Ectodermal cell (in vitro differentiated cells): ENCODE results near the gene GUCY1A1.

Experiments used
- H3K27ac ChIP-seq: 2 replicates; pipeline ENCODE4 v1.7.0; 2013; ENCODE audit warnings: mild to moderate bottlenecking, low read depth, low read length; ENCODE audit not compliant: insufficient read depth, poor library complexity, severe bottlenecking
- H3K27me3 ChIP-seq: 2 replicates; pipeline ENCODE4 v1.7.0; 2013; ENCODE audit warnings: mild to moderate bottlenecking, low read length; ENCODE audit not compliant: insufficient read depth, control insufficient read depth, poor library complexity, severe bottlenecking
- H3K36me3 ChIP-seq: one replicate; pipeline ENCODE4 v1.7.0; 2013; ENCODE audit warnings: low read length; ENCODE audit not compliant: control insufficient read depth, insufficient read depth
- H3K4me1 ChIP-seq: one replicate; pipeline ENCODE4 v1.7.0; 2013; ENCODE audit warnings: low read length; ENCODE audit not compliant: control insufficient read depth, insufficient read depth
- H3K4me3 ChIP-seq: 2 replicates; pipeline ENCODE4 v1.7.0; 2013; ENCODE audit warnings: low read depth, low read length, control low read depth; ENCODE audit not compliant: insufficient read depth
- H3K9me3 ChIP-seq: 2 replicates; pipeline ENCODE4 v1.7.0; 2013; ENCODE audit warnings: mild to moderate bottlenecking, low read length, moderate library complexity; ENCODE audit not compliant: control insufficient read depth
- WGBS, 2 experiments: methylation state at CpG; one replicate each; pipeline ENCODE4 v1.1.7; 2013; ENCODE audit warnings: missing lambda C conversion rate in 2 of 2; 5-methylcytosine and 5-hydroxymethylcytosine counted together

GUCY1A1 gene

GRCh38 chr4:155734065-155734464 lies 67.4 kb downstream of the GUCY1A1 start:
- Histone ChIP-seq H3K4me1 (no peaks in the 10 kb centered on the region), H3K9me3 (no peaks in the 10 kb centered on the region), H3K27me3 (no peaks in the 10 kb centered on the region), H3K4me3 (no peak overlapping the region), H3K27ac (no peak overlapping the region), H3K36me3 (no peaks in the 10 kb centered on the region)
- 90 to 100% methylated on average over 3 of the region's 3 CpGs for WGBS, 2 experiments

DNA sequence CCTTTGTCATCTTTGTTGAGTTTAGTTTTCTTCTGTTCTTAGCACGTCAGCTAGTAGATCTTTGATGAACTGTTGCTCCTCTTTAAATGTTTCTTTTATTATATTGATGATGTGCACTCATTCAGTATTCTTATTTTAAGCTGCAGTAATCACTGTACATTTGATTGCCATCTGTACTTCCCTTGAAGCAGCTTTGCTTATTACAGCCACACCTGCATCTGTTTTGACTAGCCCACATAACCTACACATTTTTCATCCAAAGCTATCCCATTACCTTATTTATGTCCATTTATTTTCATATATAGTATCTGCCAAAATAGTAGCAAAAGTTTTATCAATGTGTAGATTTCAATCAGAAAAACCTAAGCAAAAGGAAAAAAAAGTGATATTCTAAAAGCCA lies 68.3 kb downstream of the GUCY1A1 start:
- Histone ChIP-seq H3K36me3 (no peaks in the 10 kb centered on the region), H3K27ac (no peak overlapping the region), H3K4me1 (no peaks in the 10 kb centered on the region), H3K9me3 (no peaks in the 10 kb centered on the region), H3K27me3 (no peaks in the 10 kb centered on the region), H3K4me3 (no peak overlapping the region)
- WGBS, 2 experiments = 78% methylated on average over 1 of the region's 1 CpG; no CpG with 5 or more reads in 1 of the 2 experiments

DNA sequence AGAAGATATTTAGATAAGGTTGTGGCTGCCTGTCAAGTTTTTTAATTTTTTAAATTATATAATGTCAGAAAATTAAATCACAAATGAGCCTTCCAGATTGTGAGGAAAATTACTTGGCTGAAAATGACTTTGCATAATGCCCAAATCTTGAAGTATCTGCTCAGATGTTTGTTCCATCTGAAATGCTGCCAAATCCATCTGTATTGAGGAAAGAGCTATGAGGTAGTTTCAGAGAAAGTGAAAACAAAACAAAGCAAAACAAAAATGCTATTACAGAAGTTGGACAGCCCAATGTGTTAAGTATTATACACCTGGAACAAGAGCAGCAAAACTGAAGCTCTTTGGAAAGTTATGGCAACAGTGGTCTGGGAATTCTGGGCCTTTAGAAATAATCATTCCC lies 68.8 kb downstream of the GUCY1A1 start:
- H3K9me3 ChIP-seq = no peaks in the 10 kb centered on the region
- no peaks in the 10 kb centered on the region for H3K36me3 ChIP-seq
- no peaks in the 10 kb centered on the region for H3K27me3 ChIP-seq
- no peak overlapping the region for H3K4me3 ChIP-seq
- H3K4me1 ChIP-seq = no peaks in the 10 kb centered on the region
- no peak overlapping the region for H3K27ac ChIP-seq

DNA sequence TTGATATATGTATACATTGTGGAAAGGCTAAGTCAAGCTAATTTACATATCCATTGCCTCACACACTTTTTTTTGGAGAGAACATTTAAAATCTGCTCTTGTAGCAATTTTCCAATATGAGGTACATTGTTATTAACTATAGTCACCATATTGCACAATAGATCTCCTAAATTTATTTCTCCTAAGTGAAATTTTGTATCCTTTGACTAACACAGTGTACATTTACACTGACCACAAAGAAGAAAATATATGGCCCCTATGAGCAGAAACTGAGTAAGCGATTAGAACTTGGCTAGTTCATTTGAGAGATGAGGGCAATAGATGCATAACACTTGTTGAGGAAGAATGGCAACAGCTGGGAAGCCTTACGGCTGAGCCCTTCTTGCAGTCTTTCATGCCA lies 71.9 kb downstream of the GUCY1A1 start:
- Histone ChIP-seq H3K27me3 (no peaks in the 10 kb centered on the region), H3K9me3 (no peaks in the 10 kb centered on the region), H3K4me3 (no peak overlapping the region), H3K4me1 (no peaks in the 10 kb centered on the region), H3K36me3 (no peaks in the 10 kb centered on the region), H3K27ac (no peak overlapping the region)
- 95 to 97% methylated on average over 2 of the region's 2 CpGs for WGBS, 2 experiments

GRCh38 chr4:155741546-155741945 lies 74.9 kb downstream of the GUCY1A1 start:
- WGBS, 2 experiments = 95 to 100% methylated on average over 1 of the region's 1 CpG
- H3K36me3 ChIP-seq = no peaks in the 10 kb centered on the region
- no peaks in the 10 kb centered on the region for H3K9me3 ChIP-seq
- H3K4me1 ChIP-seq = no peaks in the 10 kb centered on the region
- H3K27ac ChIP-seq = no peak overlapping the region
- H3K27me3 ChIP-seq = no peaks in the 10 kb centered on the region
- H3K4me3 ChIP-seq = no peak overlapping the region

- 62 to 63% methylated on average over 3 of the region's 3 CpGs for WGBS, 2 experiments
- Histone ChIP-seq H3K4me1 (no peaks in the 10 kb centered on the region), H3K4me3 (no peak overlapping the region), H3K9me3 (no peaks in the 10 kb centered on the region), H3K27me3 (no peaks in the 10 kb centered on the region), H3K36me3 (no peaks in the 10 kb centered on the region), H3K27ac (no peak overlapping the region)
Observed at GRCh38 chr4:155742310-155743015, 75.8 kb downstream of the GUCY1A1 start.

DNA sequence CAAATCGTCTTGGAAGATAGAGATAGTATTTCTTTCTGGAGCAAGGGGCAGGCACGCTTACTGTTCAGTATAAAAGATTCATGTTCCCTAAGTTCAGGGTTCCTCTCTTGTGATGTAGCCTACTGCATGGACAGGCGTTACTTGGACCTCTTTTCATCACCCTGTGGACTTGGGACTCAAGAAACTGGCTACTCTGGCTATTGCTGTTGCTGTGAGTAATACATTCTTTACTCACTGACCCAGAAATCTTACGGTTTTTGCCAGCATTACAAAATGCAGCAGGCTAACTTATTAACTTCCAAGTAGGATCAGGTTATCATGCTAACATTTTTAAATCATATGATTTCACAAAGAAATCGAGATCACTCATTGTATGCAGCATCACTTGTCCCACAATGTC lies 79.3 kb downstream of the GUCY1A1 start:
- H3K4me1 ChIP-seq = no peaks in the 10 kb centered on the region
- 89 to 91% methylated on average over 5 of the region's 5 CpGs for WGBS, 2 experiments

GRCh38 chr4:155748039-155748438 lies 81.4 kb downstream of the GUCY1A1 start:
- no peaks in the 10 kb centered on the region for H3K9me3 ChIP-seq
- no peak overlapping the region for H3K4me3 ChIP-seq
- H3K36me3 ChIP-seq = no peaks in the 10 kb centered on the region
- H3K27me3 ChIP-seq = no peaks in the 10 kb centered on the region
- no peaks in the 10 kb centered on the region for H3K4me1 ChIP-seq
- no peak overlapping the region for H3K27ac ChIP-seq
- 48 to 75% methylated on average over 2 of the region's 2 CpGs for WGBS, 2 experiments

More for the DNA sequence above, 79.3 kb downstream of the GUCY1A1 start:
- no peaks in the 10 kb centered on the region for H3K27me3 ChIP-seq
- no peaks in the 10 kb centered on the region for H3K36me3 ChIP-seq
- no peak overlapping the region for H3K4me3 ChIP-seq
- H3K9me3 ChIP-seq = no peaks in the 10 kb centered on the region
- no peak overlapping the region for H3K27ac ChIP-seq

DNA sequence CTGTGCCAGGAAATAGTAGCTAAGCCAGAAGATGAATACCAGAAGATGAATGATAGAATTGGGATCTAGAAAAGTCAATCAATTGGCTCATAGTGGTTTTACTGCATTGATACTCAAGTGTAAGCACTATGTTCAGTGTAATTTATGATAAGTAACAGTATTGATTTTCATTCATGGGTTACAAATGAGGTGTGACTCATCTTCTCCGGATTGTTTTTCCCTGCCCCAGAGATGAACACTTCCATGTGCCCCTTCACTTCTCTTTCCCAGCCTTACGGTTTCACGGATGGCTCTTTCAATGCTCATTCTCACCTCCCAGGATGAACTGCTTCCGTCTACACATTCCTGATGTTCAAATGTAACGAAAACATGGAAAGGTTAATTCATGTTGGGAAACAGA lies 82.4 kb downstream of the GUCY1A1 start:
- Histone ChIP-seq H3K4me3 (no peak overlapping the region), H3K27ac (no peak overlapping the region), H3K36me3 (no peaks in the 10 kb centered on the region), H3K9me3 (no peaks in the 10 kb centered on the region), H3K27me3 (no peaks in the 10 kb centered on the region), H3K4me1 (no peaks in the 10 kb centered on the region)
- WGBS, 2 experiments = 73 to 77% methylated on average over 5 of the region's 5 CpGs

DNA sequence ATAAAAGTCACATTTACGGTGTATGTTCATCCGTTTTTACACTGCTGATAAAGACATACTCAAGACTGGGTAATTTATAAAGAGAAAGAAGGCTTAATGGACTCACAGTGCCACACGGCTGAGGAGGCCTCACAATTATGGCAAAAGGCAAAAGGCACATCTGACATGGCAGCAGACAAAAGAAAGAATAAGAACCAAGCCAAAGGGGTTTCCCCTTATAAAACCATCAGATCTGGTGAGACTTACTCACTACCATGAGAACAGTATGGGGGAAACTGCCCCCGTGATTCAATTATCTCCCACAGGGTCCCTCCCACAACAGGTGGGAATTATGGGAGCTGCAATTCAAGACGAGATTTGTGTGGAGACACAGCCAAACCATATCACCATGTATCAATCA lies 84.9 kb downstream of the GUCY1A1 start:
- Histone ChIP-seq H3K27ac (no peak overlapping the region), H3K9me3 (no peaks in the 10 kb centered on the region), H3K27me3 (no peaks in the 10 kb centered on the region), H3K4me1 (no peaks in the 10 kb centered on the region), H3K36me3 (no peaks in the 10 kb centered on the region), H3K4me3 (no peak overlapping the region)
- 88 to 89% methylated on average over 5 of the region's 5 CpGs for WGBS, 2 experiments
